EH (cell line): ENCODE measurements around the gene ZC3H8.

Experiments
- DNase-seq: peaks from one replicate; pipeline ENCODE4 v3.0.0-alpha.2; 2015; ENCODE audit warnings: low read depth

Gene ZC3H8

DNA sequence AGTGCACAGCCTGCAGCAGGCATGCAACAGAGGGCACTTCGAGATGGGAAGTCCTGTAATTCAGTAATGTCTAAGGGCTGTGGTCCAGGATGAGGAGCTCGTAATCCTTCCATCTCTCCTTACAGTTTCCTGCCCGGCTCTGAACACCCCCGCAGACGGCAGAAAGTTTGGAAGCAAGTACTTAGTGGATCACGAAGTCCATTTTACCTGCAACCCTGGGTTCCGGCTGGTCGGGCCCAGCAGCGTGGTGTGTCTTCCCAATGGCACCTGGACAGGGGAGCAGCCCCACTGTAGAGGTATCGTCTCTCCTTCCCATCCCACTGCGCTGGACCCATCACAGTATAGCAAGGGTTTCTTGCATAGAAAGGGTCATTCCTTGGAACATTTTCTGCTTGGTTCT lies 90.0 kb downstream of the ZC3H8 start:
- no peak for DNase-seq

DNA sequence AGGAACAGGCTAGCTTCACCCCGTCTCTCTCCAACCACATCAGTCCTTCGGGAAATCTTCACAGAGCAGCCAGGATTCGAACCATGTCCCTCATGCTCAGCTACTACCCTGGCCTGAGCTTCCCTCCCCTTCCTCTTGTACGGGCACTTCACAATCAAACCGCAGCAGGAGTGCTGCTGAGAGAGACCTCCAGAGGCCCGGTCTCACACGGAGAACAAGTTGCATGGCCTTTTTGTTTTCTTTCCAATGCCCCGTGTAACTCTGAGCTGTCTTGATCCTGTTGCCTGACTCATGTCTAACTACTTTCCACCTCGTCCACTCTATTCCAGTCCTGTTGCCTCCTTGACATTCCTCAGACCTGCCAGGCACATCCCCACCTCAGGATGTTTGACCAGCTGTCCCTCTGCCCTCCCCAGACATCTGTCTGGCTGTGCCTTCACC lies 91.3 kb downstream of the ZC3H8 start:
- DNase-seq, result no peak

DNA sequence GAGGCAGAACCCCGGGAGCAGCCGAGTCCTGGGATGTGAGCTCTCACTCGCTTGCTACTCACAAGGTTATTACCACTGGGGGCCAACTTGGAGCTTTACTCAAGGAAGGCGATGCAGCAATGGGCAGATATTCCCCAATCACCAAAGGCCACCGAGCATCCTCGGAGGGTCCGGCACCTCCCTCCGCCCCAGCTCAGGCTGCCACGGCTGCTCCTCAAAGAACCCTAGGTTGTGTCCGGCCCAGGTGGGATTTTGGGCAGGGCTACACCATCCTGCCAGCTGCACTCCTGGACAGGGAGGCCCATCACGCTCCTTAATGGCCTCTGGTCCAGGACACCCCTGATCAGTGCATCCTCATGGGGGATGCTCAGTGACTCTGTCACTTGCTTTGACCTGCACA lies 91.9 kb downstream of the ZC3H8 start:
- DNase-seq, result no peak

GRCh38 chr2:112162341-112162740 lies 92.5 kb downstream of the ZC3H8 start:
- DNase-seq, result no peak
